Upper lobe of right lung (tissue), 1 donor: Measurements from ENCODE around the gene ENTHD1. TPM values are rescaled to one million over a fixed set of nuclear protein-coding genes. Genes with fewer than 3 reads are reported as not detected.
A peak's percentile ranks its signal among the peaks of the same experiment; 100 is the strongest.

Experiments
- ATAC-seq: fragments of 200-7000 bp; cut with Tn5 transposase; one replicate; pipeline ENCODE4 v1.9.1; 2020; ENCODE audit warnings: mild to moderate bottlenecking, moderate library complexity
- DNase-seq: peaks from one replicate; pipeline ENCODE4 v3.0.0-alpha.2; 2020
- H3K27ac ChIP-seq: fragments of 200-600 bp; one replicate; pipeline ENCODE4 v1.8.0; 2022
- H3K27me3 ChIP-seq: fragments of 200-600 bp; one replicate; pipeline ENCODE4 v1.8.0; 2022; ENCODE audit warnings: mild to moderate bottlenecking
- H3K36me3 ChIP-seq: fragments of 200-600 bp; one replicate; pipeline ENCODE4 v1.8.0; 2022
- H3K4me1 ChIP-seq: fragments of 200-600 bp; one replicate; pipeline ENCODE4 v1.8.0; 2022
- H3K4me3 ChIP-seq: fragments of 200-600 bp; one replicate; pipeline ENCODE4 v1.8.0; 2022; ENCODE audit warnings: mild to moderate bottlenecking
- H3K9me3 ChIP-seq: fragments of 200-600 bp; one replicate; pipeline ENCODE4 v1.8.0; 2022
- CTCF ChIP-seq: fragments of 200-600 bp; IDR thresholded peaks from one replicate; pipeline ENCODE4 v1.8.0; 2022; ENCODE audit warnings: antibody characterized with exemption
- intact Hi-C: fragments of 100-400 bp; cut with DNase I; formaldehyde crosslinking; loops from one replicate; pipeline ENCODE4 v1.11.0; 2022
- total RNA-seq: library from RNA; stranded (reverse); fragmentation: NEBNext Ultra II Directional; extraction: Animal tissue kit (Norgen Biotek cat#: 25700); gene quantifications from one replicate; pipeline ENCODE4 v1.2.1, GENCODE V29; 2021
- donor health status: DM: no; HTN: yes; CAD: no; lungs with severe emphysema.

The ENTHD1 gene
- total RNA-seq, 1 donor from 2014 or later: not detected

GRCh38 chr22:39703091-39703490 is 190.5 kb downstream of the ENTHD1 start:
- no peak for TF ChIP-seq CTCF
- DNase-seq (no peak), ATAC-seq (no peak)
- Histone ChIP-seq H3K36me3 (no peaks in the 10 kb centered on the region), H3K4me1 (no peaks in the 10 kb centered on the region), H3K27ac (no peak overlapping the region), H3K27me3 (peaks cover 7% of the 10 kb centered on the region), H3K4me3 (no peak overlapping the region), H3K9me3 (no peaks in the 10 kb centered on the region)
- intact Hi-C loops: no loop called here

- Histone ChIP-seq H3K4me3 (no peak overlapping the region), H3K9me3 (no peaks in the 10 kb centered on the region), H3K27me3 (peaks cover 11% of the 10 kb centered on the region), H3K4me1 (no peaks in the 10 kb centered on the region), H3K36me3 (no peaks in the 10 kb centered on the region), H3K27ac (no peak overlapping the region)
- intact Hi-C loops: no loop called here
- no peak for ATAC-seq
- TF ChIP-seq CTCF: no peak
- no peak for DNase-seq
These were observed 193.0 kb downstream of the ENTHD1 start for GRCh38 chr22:39700565-39700964.

- H3K27me3 ChIP-seq: peaks cover 11% of the 10 kb centered on the region
These were observed 193.8 kb downstream of the ENTHD1 start for GRCh38 chr22:39699631-39700360.

GRCh38 chr22:39697790-39698430 is 195.7 kb downstream of the ENTHD1 start:
- Histone ChIP-seq H3K27me3 (peaks cover 11% of the 10 kb centered on the region), H3K36me3 (no peaks in the 10 kb centered on the region)

More at GRCh38 chr22:39699631-39700360, 193.8 kb downstream of the ENTHD1 start:
- DNase-seq (no peak), ATAC-seq (no peak)
- H3K9me3 ChIP-seq: no peaks in the 10 kb centered on the region
- no peaks in the 10 kb centered on the region for H3K36me3 ChIP-seq
- TF ChIP-seq CTCF: no peak
- intact Hi-C loops: no loop called here
- H3K4me1 ChIP-seq: no peaks in the 10 kb centered on the region
- H3K4me3 ChIP-seq: no peak overlapping the region
- H3K27ac ChIP-seq: no peak overlapping the region

GRCh38 chr22:39693943-39694500 is 199.5 kb downstream of the ENTHD1 start:
- no peak for TF ChIP-seq CTCF
- Histone ChIP-seq H3K27ac (no peak overlapping the region), H3K36me3 (no peaks in the 10 kb centered on the region), H3K27me3 (peaks cover 34% of the 10 kb centered on the region), H3K4me1 (no peaks in the 10 kb centered on the region), H3K9me3 (no peaks in the 10 kb centered on the region), H3K4me3 (no peak overlapping the region)
- intact Hi-C loops: no loop called here
- ATAC-seq (peak; percentile 21), DNase-seq (no peak)

More at GRCh38 chr22:39697790-39698430, 195.7 kb downstream of the ENTHD1 start:
- Histone ChIP-seq H3K9me3 (no peaks in the 10 kb centered on the region), H3K4me1 (no peaks in the 10 kb centered on the region), H3K4me3 (no peak overlapping the region), H3K27ac (no peak overlapping the region)
- DNase-seq (no peak), ATAC-seq (no peak)
- no peak for TF ChIP-seq CTCF
- intact Hi-C loops: no loop called here

Other genes starting within 250 kb of the ENTHD1 start
- 10.1 TPM for gene GRAP2, start 7.3 kb upstream of the ENTHD1 start, total RNA-seq
- 0.69 TPM for gene TMA7B, start 66.6 kb upstream of the ENTHD1 start, total RNA-seq
- gene FAM83F, start 101.2 kb upstream of the ENTHD1 start, total RNA-seq: 0.35 TPM